HEK293T (cell line): ENCODE measurements around the gene OR6T1.

Source experiments
- ARNT ChIP-seq: fragments of 450-650 bp; IDR thresholded peaks from 2 replicates; pipeline ENCODE4 v1.6.1; 2017; ENCODE audit warnings: mild to moderate bottlenecking
- BHLHE40 ChIP-seq: fragments of 450-650 bp; IDR thresholded peaks from 2 replicates; pipeline ENCODE4 v1.6.1; 2016; ENCODE audit warnings: mild to moderate bottlenecking, moderate library complexity, borderline replicate concordance
- CTBP1 ChIP-seq: fragments of 450-650 bp; IDR thresholded peaks from 2 replicates; pipeline ENCODE4 v1.6.1; 2016; ENCODE audit warnings: borderline replicate concordance
- FOXA1 ChIP-seq: fragments of 450-650 bp; IDR thresholded peaks from 2 replicates; pipeline ENCODE4 v1.6.1; 2016; ENCODE audit warnings: mild to moderate bottlenecking
- FOXK2 ChIP-seq: fragments of 450-650 bp; IDR thresholded peaks from 2 replicates; pipeline ENCODE4 v1.6.1; 2016; ENCODE audit warnings: mild to moderate bottlenecking
- FOXM1 ChIP-seq: fragments of 450-650 bp; IDR thresholded peaks from 2 replicates; pipeline ENCODE4 v1.6.1; 2017; ENCODE audit warnings: mild to moderate bottlenecking, borderline replicate concordance
- HDGF ChIP-seq: fragments of 450-650 bp; IDR thresholded peaks from 2 replicates; pipeline ENCODE4 v1.6.1; 2017; ENCODE audit warnings: antibody characterized with exemption, borderline replicate concordance
- L3MBTL2 ChIP-seq: fragments of 450-650 bp; conservative IDR thresholded peaks from 2 replicates; pipeline ENCODE4 v1.6.1; 2016; ENCODE audit warnings: mild to moderate bottlenecking
- LEF1 ChIP-seq: fragments of 450-650 bp; IDR thresholded peaks from 2 replicates; pipeline ENCODE4 v1.6.1; 2017; ENCODE audit warnings: mild to moderate bottlenecking, borderline replicate concordance
- SP1 ChIP-seq: fragments of 450-650 bp; IDR thresholded peaks from 2 replicates; pipeline ENCODE4 v1.6.1; 2017
- TARDBP ChIP-seq: fragments of 450-650 bp; IDR thresholded peaks from 2 replicates; pipeline ENCODE4 v1.6.1; 2016

DNA sequence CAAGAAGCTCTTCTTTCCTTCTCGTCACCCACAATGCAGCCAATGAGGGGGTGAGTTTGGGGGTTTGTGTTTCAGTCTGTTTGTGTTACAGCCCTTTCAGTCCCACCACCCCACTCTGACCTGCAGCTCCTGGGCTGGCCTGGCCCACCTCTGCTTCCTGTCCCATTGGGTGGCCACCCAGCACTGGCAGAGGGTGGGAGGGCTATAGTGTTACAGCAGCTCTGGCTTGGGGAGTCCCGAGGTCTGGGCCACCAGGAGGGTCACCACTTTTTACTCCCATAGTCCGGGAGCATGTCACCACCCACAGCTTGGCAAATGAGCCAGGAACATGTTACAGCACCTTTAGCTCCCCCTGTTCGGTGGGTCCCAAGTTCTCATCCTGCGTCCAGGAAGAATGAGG lies 35.7 kb upstream of the OR6T1 start:
- TF ChIP-seq FOXK2, result no peak
- no peak for TF ChIP-seq SP1
- TF ChIP-seq L3MBTL2, result no peak
- no peak for TF ChIP-seq HDGF
- TF ChIP-seq TARDBP, result no peak
- TF ChIP-seq FOXM1, result no peak
- no peak for TF ChIP-seq FOXA1
- TF ChIP-seq BHLHE40, result no peak
- no peak for TF ChIP-seq CTBP1
- TF ChIP-seq ARNT, result no peak
- no peak for TF ChIP-seq LEF1
